T-helper 2 cell treated with Interferon-gamma antibody and Interleukin-4, amounts not matched to agents 5 μg/mL and 100 μg/mL, for 36 hours (primary cell): ENCODE data around the gene CHMP4A.

Source experiments
- DNase-seq: peaks from one replicate; pipeline ENCODE4 v3.0.0; 2021; ENCODE audit warnings: low spot score
- H3K27ac Mint-ChIP-seq: one replicate; pipeline ENCODE4 v1.8.0; 2021; ENCODE audit warnings: mild to moderate bottlenecking, mixed read lengths
- H3K27me3 Mint-ChIP-seq: one replicate; pipeline ENCODE4 v1.8.0; 2021; ENCODE audit warnings: low read depth, mixed read lengths
- H3K36me3 Mint-ChIP-seq: one replicate; pipeline ENCODE4 v1.8.0; 2021; ENCODE audit warnings: low read depth, mixed read lengths
- H3K4me1 Mint-ChIP-seq: one replicate; pipeline ENCODE4 v1.8.0; 2021; ENCODE audit warnings: low read depth, mixed read lengths
- H3K4me3 Mint-ChIP-seq: one replicate; pipeline ENCODE4 v1.8.0; 2022; ENCODE audit warnings: mild to moderate bottlenecking, moderate library complexity, mixed read lengths
- H3K9me3 Mint-ChIP-seq: one replicate; pipeline ENCODE4 v1.8.0; 2021; ENCODE audit warnings: mixed read lengths

CHMP4A gene

DNA sequence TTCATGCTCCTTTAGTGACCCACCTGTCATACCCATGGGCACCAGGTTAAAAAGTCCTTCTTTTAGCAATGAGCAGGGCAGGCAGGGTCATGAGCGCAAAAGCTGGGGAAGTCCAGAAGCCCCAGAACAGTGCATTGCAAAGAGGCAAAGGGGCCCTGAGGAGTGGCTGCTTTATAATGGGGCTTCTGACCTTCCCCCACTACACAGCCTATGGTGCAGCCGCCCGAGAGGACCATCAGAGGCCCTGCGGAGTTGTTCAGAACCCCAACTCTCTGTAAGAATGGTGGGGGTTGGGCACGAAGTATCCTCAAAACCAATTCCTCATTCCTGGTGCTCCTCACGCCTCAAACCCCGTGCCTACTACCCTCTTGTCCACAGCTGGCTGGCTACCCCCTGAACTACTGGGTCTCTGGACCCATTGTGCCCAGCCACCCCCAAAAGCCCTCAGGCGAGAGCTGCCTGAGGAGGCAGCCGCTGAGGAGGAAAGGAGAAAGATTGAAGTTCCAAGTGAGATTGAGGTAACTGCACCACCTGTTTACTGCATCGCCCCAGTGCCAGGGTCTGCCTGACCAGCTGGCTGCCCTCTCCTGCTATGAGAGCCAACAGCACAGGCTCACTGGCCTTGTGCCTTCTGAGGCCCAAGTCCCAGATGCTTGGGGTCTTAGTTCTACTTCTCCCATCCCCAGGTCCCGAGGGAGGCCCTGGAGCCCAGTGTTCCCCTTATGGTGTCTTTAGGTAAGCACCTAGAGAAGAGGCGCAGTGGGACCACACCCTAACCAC is 34.7 kb downstream of the CHMP4A start:
- peaks cover 6% of the 10 kb centered on the region for H3K4me1 Mint-ChIP-seq
- H3K4me3 Mint-ChIP-seq, result no peak overlapping the region
- no peaks in the 10 kb centered on the region for H3K9me3 Mint-ChIP-seq
- no peak for DNase-seq
- H3K27me3 Mint-ChIP-seq, result no peaks in the 10 kb centered on the region
- no peak overlapping the region for H3K27ac Mint-ChIP-seq
- H3K36me3 Mint-ChIP-seq, result peaks cover 64% of the 10 kb centered on the region

DNA sequence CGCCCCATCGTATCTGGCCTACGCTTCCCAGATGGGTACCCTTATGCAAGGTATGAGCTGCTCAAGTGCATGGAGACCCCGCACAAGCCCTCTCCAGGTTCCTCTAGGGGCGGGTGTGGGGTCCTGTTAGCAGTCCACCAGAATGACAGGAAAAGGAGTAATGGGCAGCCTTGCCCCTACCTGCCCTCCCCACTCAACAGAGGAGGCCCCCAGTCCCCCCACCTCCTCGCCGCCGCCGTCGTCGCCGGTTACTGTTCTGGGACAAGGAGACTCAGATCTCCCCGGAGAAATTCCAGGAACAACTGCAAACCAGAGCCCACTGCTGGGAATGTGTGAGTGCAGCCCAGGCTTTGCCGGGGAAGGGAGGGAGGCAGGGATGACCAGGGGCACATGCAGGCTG is 35.4 kb downstream of the CHMP4A start:
- Mint-ChIP-seq H3K9me3 (no peaks in the 10 kb centered on the region), H3K36me3 (peaks cover 65% of the 10 kb centered on the region), H3K27me3 (no peaks in the 10 kb centered on the region), H3K4me1 (peaks cover 7% of the 10 kb centered on the region), H3K4me3 (no peak overlapping the region), H3K27ac (no peak overlapping the region)
- DNase-seq, result no peak

DNA sequence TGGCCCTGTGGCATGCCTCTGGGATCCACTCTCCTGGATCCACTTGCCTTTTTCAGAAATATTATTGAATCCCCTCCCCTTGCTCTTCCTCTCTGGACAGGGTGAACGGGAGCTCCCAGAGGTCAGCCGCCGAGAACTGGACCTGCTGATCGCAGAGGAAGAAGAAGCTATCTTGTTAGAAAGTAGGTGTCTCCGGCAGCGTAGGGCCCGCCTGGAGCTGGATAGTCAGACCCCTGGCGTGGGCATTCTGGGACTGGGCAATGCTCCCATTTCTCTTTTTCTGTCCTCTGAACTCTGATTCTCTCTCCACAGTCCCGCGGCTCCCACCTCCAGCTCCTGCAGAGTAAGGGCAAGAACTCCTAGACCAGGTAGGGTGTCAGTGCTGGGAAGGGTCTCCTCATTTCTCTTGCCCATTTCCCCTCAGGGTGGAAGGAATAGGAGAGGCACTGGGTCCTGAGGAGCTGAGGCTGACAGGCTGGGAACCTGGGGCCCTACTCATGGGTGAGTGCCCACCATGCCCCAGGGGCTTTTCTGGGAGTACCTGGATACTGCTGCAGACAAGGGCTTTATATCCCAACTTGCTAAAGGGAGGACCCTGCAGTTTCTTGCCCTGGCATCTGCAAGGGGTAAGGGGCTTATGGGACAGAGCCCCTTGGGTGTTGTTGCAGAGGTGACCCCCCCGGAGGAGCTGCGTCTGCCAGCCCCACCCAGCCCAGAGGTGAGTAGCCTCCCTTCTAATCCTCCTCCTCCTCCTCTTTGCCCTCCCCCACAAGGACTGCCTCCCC is 36.1 kb downstream of the CHMP4A start:
- Mint-ChIP-seq H3K4me3 (no peak overlapping the region), H3K27me3 (no peaks in the 10 kb centered on the region), H3K4me1 (peaks cover 9% of the 10 kb centered on the region), H3K36me3 (peaks cover 63% of the 10 kb centered on the region), H3K9me3 (no peaks in the 10 kb centered on the region), H3K27ac (no peak overlapping the region)
- no peak for DNase-seq

GRCh38 chr14:24176599-24176998 is 36.7 kb downstream of the CHMP4A start:
- peaks cover 9% of the 10 kb centered on the region for H3K4me1 Mint-ChIP-seq
- H3K4me3 Mint-ChIP-seq, result no peak overlapping the region
- no peak for DNase-seq
- no peak overlapping the region for H3K27ac Mint-ChIP-seq
- no peaks in the 10 kb centered on the region for H3K9me3 Mint-ChIP-seq
- H3K36me3 Mint-ChIP-seq, result peaks cover 62% of the 10 kb centered on the region
- H3K27me3 Mint-ChIP-seq, result no peaks in the 10 kb centered on the region

- peaks cover 23% of the 10 kb centered on the region for H3K4me1 Mint-ChIP-seq
- peaks cover 62% of the 10 kb centered on the region for H3K36me3 Mint-ChIP-seq
- H3K27ac Mint-ChIP-seq, result peak overlapping the region; percentile 39
- no peaks in the 10 kb centered on the region for H3K9me3 Mint-ChIP-seq
- no peak for DNase-seq
- no peak overlapping the region for H3K4me3 Mint-ChIP-seq
- H3K27me3 Mint-ChIP-seq, result no peaks in the 10 kb centered on the region
Observed at GRCh38 chr14:24172871-24173281, 40.4 kb downstream of the CHMP4A start.

DNA sequence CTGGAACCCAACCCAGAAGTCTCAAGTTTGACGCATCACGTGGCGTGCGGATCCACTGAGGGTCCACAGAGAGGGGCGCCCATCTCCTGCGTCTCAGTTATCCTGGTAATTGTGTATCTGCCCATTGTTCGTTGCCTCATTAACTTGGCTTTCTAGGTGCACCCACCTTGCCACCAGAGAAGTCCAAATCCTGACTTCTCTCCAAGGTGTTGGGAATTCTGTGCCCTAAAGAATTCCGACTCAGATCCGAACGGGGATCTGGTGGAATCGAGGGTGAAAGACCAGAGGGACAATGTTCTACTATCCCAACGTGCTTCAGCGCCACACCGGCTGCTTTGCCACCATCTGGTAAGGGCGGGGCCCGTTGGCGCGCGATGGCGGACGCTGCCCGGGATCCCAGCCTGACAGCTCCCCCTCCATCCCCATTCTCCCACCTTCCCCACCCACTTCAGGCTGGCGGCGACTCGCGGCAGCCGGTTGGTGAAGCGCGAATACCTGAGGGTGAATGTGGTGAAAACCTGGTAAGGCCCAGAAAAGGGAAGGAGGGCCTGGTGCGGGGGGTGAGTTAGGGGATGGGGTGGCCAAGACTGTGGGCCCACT is 40.9 kb downstream of the CHMP4A start:
- H3K4me1 Mint-ChIP-seq, result peaks cover 25% of the 10 kb centered on the region
- no peaks in the 10 kb centered on the region for H3K9me3 Mint-ChIP-seq
- no peaks in the 10 kb centered on the region for H3K27me3 Mint-ChIP-seq
- peak overlapping the region; percentile 49 for H3K27ac Mint-ChIP-seq
- no peak for DNase-seq
- H3K36me3 Mint-ChIP-seq, result peaks cover 62% of the 10 kb centered on the region
- H3K4me3 Mint-ChIP-seq, result peak overlapping the region; percentile 76

DNA sequence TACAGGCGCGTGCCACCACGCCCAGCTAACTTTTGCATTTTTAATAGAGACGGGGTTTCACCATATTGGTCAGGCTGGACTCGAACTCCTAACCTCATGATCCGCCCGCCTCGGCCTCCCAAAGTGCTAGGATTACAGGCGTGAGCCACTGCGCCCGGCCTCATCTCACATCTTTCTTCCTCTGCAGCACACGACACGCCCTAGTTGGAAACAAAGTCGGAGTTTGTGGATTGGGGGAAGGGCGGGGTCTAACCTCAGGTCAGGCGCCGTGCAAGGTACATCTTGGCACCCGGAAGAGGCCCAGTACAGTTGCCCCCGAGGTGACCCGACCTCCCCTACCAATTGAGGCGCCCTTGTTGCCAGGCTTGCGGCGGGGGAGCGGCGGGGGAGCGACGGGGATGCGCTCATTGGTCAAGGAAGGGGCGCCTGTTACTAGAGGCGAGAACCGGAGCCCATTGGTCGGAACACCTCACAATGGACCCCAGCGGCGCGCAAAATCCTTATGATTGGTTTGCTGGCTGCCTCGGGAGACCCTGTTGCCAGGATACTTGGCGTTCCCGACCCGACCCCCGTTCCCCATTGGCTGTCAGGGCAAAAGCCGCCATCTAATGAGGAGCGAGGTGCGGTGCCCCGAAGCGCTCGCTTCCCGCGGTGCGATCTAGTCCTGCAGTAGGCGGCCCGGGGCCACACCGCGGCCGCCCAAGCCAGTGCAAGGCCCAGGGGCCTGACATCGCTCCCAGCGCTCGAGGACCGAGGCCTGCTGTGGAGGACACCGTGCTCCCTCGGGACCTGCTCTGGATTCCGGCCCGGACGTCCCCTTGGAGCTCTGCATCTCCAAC is 41.6 kb downstream of the CHMP4A start, which contains the start of gene REC8:
TSS of gene REC8 (plus strand) at position 659 of the 839 bp plus-strand sequence. CDS start 473 bp downstream, outside the sequence.
- Mint-ChIP-seq H3K4me1 (peaks cover 29% of the 10 kb centered on the region), H3K27me3 (no peaks in the 10 kb centered on the region), H3K36me3 (peaks cover 61% of the 10 kb centered on the region), H3K27ac (peak within 1 kb of the TSS; percentile 80), H3K9me3 (no peaks in the 10 kb centered on the region), H3K4me3 (peak within 1 kb of the TSS; percentile 76)
- DNase-seq, result peak; percentile 24

DNA sequence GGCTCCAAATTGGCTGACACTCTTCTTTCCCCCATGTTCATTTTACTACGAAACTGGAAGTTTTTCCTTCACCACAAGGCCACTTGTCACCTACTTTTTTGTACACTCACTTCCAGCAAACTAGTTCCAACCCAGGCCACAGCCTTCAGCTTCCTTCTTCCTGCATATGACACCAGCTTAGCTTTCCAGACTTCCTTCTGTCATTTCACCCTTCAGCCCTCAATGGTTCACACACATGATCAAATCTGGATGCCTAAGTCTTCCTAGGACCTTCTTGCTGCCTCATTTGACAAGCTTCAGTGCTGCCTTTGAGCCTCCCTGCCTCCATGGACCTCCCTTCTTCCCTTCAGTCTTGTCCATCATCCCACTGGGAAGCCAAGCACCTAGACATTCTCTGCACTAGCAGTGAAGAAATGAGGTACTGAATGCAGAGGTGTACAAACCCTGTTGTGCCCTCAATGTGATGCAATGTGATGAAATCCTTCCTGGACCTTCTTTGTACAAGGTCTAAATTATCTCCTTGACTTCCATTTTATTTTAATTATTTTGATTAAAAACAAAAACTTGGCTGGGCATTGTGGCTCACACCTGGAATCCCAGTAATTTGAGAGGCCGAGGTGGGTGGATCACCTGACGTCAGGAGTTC is 45.7 kb downstream of the CHMP4A start:
- Mint-ChIP-seq H3K36me3 (peaks cover 77% of the 10 kb centered on the region), H3K27me3 (no peaks in the 10 kb centered on the region), H3K4me3 (no peak overlapping the region), H3K4me1 (peaks cover 37% of the 10 kb centered on the region), H3K9me3 (no peaks in the 10 kb centered on the region), H3K27ac (peak overlapping the region; percentile 76)
- no peak for DNase-seq

- H3K36me3 Mint-ChIP-seq, result peaks cover 81% of the 10 kb centered on the region
Observed at GRCh38 chr14:24165785-24166184, 47.5 kb downstream of the CHMP4A start.

GRCh38 chr14:24164518-24164991 is 48.7 kb downstream of the CHMP4A start:
- H3K36me3 Mint-ChIP-seq, result peaks cover 85% of the 10 kb centered on the region
- H3K9me3 Mint-ChIP-seq, result no peaks in the 10 kb centered on the region
- DNase-seq, result no peak
- peaks cover 47% of the 10 kb centered on the region for H3K4me1 Mint-ChIP-seq
- H3K4me3 Mint-ChIP-seq, result peak overlapping the region; percentile 40
- H3K27ac Mint-ChIP-seq, result peak overlapping the region; percentile 45
- peaks cover 2% of the 10 kb centered on the region for H3K27me3 Mint-ChIP-seq

More at GRCh38 chr14:24165785-24166184, 47.5 kb downstream of the CHMP4A start:
- no peak overlapping the region for H3K27ac Mint-ChIP-seq
- no peak for DNase-seq
- no peaks in the 10 kb centered on the region for H3K9me3 Mint-ChIP-seq
- no peak overlapping the region for H3K4me3 Mint-ChIP-seq
- H3K27me3 Mint-ChIP-seq, result peaks cover 2% of the 10 kb centered on the region
- peaks cover 42% of the 10 kb centered on the region for H3K4me1 Mint-ChIP-seq

DNA sequence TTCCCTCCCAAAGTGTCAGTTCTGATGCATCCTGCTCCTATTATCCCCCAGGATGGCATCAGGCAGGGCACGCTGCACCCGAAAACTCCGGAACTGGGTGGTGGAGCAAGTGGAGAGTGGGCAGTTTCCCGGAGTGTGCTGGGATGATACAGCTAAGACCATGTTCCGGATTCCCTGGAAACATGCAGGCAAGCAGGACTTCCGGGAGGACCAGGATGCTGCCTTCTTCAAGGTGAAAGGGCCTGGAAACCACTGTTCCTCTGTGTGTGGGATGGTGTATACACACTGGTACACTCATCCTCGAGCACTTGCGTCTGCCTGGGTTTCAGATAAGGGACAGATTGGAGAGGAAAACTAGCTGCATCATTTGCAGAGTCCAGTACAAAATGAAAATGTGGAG is 51.2 kb downstream of the CHMP4A start:
- Mint-ChIP-seq H3K9me3 (no peaks in the 10 kb centered on the region), H3K4me1 (peaks cover 39% of the 10 kb centered on the region), H3K27ac (peak overlapping the region; percentile 99), H3K27me3 (peaks cover 2% of the 10 kb centered on the region), H3K4me3 (peak overlapping the region; percentile 98), H3K36me3 (peaks cover 88% of the 10 kb centered on the region)
- DNase-seq, result peak; percentile 32

DNA sequence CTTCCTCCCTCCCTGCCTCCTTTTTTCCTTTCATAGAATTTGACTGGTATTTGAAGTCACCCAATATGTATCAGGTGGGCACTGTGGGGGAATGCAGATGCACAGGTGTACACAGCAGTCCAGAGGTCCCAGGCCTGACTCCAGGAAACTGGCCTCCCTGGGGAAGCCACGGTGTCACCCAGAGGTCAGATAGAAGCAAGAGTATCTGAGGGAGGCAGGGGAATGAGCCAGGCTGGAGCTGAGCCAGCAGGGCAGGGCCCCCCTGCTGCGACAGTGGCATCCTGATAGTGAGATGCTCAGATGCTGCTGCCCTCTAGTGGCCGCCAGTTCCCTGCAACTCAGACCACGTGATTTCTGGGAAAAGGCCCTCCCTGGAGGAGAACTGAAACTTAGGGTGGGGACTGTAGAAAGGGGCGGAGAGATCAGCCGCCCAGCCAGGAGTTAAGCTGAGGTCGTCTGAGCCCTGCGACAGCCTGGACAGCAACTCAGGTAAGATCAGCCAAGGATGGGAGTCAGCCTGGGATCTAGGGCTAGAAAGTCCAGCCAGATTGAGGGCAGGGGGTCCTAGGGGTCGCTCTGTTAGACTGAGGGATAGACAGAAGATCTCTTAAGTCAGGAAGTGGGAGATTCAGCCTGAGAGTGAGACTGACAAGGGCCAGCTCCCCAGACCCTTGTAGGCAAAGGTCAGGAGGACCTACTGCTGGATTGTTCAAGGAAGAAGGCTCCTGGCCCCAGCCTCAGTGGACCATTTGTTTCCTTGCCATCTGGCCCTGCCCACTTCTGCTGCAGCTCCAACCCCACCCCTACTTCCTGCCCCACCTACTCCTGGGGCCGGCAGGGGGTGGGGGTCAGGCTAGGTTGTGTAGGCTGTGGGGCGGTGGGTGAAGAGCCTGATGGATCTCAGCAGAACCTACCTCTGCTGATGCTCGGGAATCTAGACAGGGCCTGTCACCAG is 52.2 kb downstream of the CHMP4A start, which contains the start of gene IRF9:
TSS of gene IRF9 (plus strand) at position 416 of the 955 bp plus-strand sequence. CDS start 880 bp downstream, outside the sequence.
- H3K27me3 Mint-ChIP-seq, result peaks cover 2% of the 10 kb centered on the region
- H3K27ac Mint-ChIP-seq, result peak within 1 kb of the TSS; percentile 99
- H3K4me1 Mint-ChIP-seq, result peaks cover 34% of the 10 kb centered on the region
- peak; percentile 97 for DNase-seq
- H3K4me3 Mint-ChIP-seq, result peak within 1 kb of the TSS; percentile 98
- H3K36me3 Mint-ChIP-seq, result peaks cover 85% of the 10 kb centered on the region
- H3K9me3 Mint-ChIP-seq, result no peaks in the 10 kb centered on the region
